ENCODE results near the gene ORM2.
A peak's percentile ranks its signal among the peaks of the same experiment; 100 is the strongest.

GRCh38 chr9:114364134-114365041 lies 34.7 kb downstream of the ORM2 start:
- TF ChIP-seq, protein P1, sequence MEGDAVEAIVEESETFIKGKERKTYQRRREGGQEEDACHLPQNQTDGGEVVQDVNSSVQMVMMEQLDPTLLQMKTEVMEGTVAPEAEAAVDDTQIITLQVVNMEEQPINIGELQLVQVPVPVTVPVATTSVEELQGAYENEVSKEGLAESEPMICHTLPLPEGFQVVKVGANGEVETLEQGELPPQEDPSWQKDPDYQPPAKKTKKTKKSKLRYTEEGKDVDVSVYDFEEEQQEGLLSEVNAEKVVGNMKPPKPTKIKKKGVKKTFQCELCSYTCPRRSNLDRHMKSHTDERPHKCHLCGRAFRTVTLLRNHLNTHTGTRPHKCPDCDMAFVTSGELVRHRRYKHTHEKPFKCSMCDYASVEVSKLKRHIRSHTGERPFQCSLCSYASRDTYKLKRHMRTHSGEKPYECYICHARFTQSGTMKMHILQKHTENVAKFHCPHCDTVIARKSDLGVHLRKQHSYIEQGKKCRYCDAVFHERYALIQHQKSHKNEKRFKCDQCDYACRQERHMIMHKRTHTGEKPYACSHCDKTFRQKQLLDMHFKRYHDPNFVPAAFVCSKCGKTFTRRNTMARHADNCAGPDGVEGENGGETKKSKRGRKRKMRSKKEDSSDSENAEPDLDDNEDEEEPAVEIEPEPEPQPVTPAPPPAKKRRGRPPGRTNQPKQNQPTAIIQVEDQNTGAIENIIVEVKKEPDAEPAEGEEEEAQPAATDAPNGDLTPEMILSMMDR (IDR thresholded peaks at IDR 0.05): no peak
- no peak for TF ChIP-seq POLR2A (IDR thresholded peaks at IDR 0.05)
- peak; percentile 10 for TF ChIP-seq POLR2AphosphoS5 (IDR thresholded peaks at IDR 0.05)
